ENCODE measurements around the gene SPTBN1. TPM values are rescaled to one million over a fixed set of nuclear protein-coding genes. Genes with fewer than 3 reads are reported as not detected.
"Not testable (repeated sequence)": the region's sequence is repeated elsewhere in the genome, so short reads cannot be mapped to it uniquely, and the experiment has no call there.

Gene SPTBN1
- total RNA-seq, 1 donor from 2014 or later = 320 TPM

- DNase-seq (ENCODE audit: low spot score) = no peak
These were observed 46.6 kb downstream of the SPTBN1 start for GRCh38 chr2:54502731-54503130.

- no peak for DNase-seq (ENCODE audit: low spot score)
These were observed 47.1 kb downstream of the SPTBN1 start for GRCh38 chr2:54503192-54503591.

- DNase-seq (ENCODE audit: low spot score) = no peak
These were observed 47.7 kb downstream of the SPTBN1 start for GRCh38 chr2:54503828-54504227.

- no peak for DNase-seq (ENCODE audit: low spot score)
These were observed 48.7 kb downstream of the SPTBN1 start for GRCh38 chr2:54504866-54505265.

GRCh38 chr2:54508541-54508940, 52.4 kb downstream of the SPTBN1 start:
- peak; percentile 89 for DNase-seq (ENCODE audit: low spot score)

- DNase-seq (ENCODE audit: low spot score) = not testable (repeated sequence)
These were observed 52.9 kb downstream of the SPTBN1 start for GRCh38 chr2:54509043-54509442.

- no peak for DNase-seq (ENCODE audit: low spot score)
These were observed 54.8 kb downstream of the SPTBN1 start for GRCh38 chr2:54510916-54511315.

- DNase-seq (ENCODE audit: low spot score) = no peak
These were observed 56.1 kb downstream of the SPTBN1 start for GRCh38 chr2:54512183-54512582.

- no peak for DNase-seq (ENCODE audit: low spot score)
These were observed 56.7 kb downstream of the SPTBN1 start for GRCh38 chr2:54512663-54513362.

GRCh38 chr2:54513363-54513715, 57.2 kb downstream of the SPTBN1 start:
- DNase-seq (ENCODE audit: low spot score) = no peak

- peak; percentile 93 for DNase-seq (ENCODE audit: low spot score)
These were observed 58.9 kb downstream of the SPTBN1 start for GRCh38 chr2:54514822-54515569.

GRCh38 chr2:54516842-54517241, 60.7 kb downstream of the SPTBN1 start:
- no peak for DNase-seq (ENCODE audit: low spot score)

- DNase-seq (ENCODE audit: low spot score) = not testable (repeated sequence)
These were observed 61.9 kb downstream of the SPTBN1 start for GRCh38 chr2:54518016-54518415.

- DNase-seq (ENCODE audit: low spot score) = no peak
These were observed 62.3 kb downstream of the SPTBN1 start for GRCh38 chr2:54518430-54518829.

- no peak for DNase-seq (ENCODE audit: low spot score)
These were observed 63.8 kb downstream of the SPTBN1 start for GRCh38 chr2:54519841-54520459.

GRCh38 chr2:54520687-54521086, 64.6 kb downstream of the SPTBN1 start:
- peak; percentile 31 for DNase-seq (ENCODE audit: low spot score)

- peak; percentile 63 for DNase-seq (ENCODE audit: low spot score)
These were observed 66.6 kb downstream of the SPTBN1 start for GRCh38 chr2:54522624-54523281.

GRCh38 chr2:54523324-54523959, 67.3 kb downstream of the SPTBN1 start:
- DNase-seq (ENCODE audit: low spot score) = no peak

GRCh38 chr2:54524226-54524991, 68.3 kb downstream of the SPTBN1 start:
- DNase-seq (ENCODE audit: low spot score) = peak; percentile 69

- DNase-seq (ENCODE audit: low spot score) = no peak
These were observed 69.2 kb downstream of the SPTBN1 start for GRCh38 chr2:54525321-54525720.

Measured in umbilical cord (tissue), 2 donors.